ENCODE results near the gene MORF4L2. TPM values are rescaled to one million over a fixed set of nuclear protein-coding genes. Genes with fewer than 3 reads are reported as not detected.

The MORF4L2 gene
- total and polyA plus RNA-seq, 9 donors: 457 to 960 (median 682) TPM

DNA sequence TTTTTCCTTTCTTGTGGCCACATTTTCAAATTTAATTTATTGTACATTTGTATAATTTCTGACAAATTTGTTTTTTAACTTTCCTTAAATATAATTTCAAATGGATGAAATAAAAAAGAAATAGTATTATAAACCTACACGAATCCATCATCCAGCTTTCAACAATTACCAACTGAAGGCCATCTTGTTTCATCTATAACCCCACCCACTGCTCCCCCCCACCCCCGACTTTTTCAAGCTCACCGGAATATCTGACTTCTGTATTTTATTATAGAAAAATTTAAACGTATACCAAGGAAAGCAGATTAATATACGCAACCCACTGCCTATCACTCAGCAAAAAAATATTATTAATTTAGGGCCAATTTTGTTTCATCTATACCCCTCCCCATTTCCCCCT, 1.1 kb downstream of the MORF4L2 start:
- Histone ChIP-seq H3K4me3 (peak overlapping the region; percentile 56), H3K9me3 (no peaks in the 10 kb centered on the region), H3K36me3 (no peaks in the 10 kb centered on the region), H3K27ac (no peak overlapping the region), H3K27me3 (no peaks in the 10 kb centered on the region), H3K4me1 (ENCODE audit: insufficient read depth) (no peaks in the 10 kb centered on the region)
- WGBS, 3 donors: 33 to 39% (median 34%) methylated on average over 5 of the region's 5 CpGs
- intact Hi-C loops (cut with DNase I): loop anchor here (5.0 to 10.0 kb wide), 4 partner anchors 51 to 153 kb away; partner anchors contain the start of gene TCEAL1 (in 1 of the 4)
- TF ChIP-seq CTCF (IDR thresholded peaks at IDR 0.05) (no peak), EP300 (IDR thresholded peaks at IDR 0.05) (no peak), POLR2A (IDR thresholded peaks at IDR 0.05) (no peak)
- no peak for DNase-seq

- Histone ChIP-seq H3K9me3 (no peaks in the 10 kb centered on the region), H3K36me3 (no peaks in the 10 kb centered on the region), H3K4me3 (no peak overlapping the region), H3K27ac (no peak overlapping the region), H3K27me3 (no peaks in the 10 kb centered on the region), H3K4me1 (ENCODE audit: insufficient read depth) (no peaks in the 10 kb centered on the region)
- intact Hi-C loops (cut with DNase I): loop anchor here in 3 of 4 donors (10.0 kb wide), 3 partner anchors 47 to 147 kb away; partner anchors contain the start of gene TCEAL1 (in 1 of the 3)
- no peak for DNase-seq
- TF ChIP-seq CTCF (IDR thresholded peaks at IDR 0.05): no peak
- TF ChIP-seq POLR2A (IDR thresholded peaks at IDR 0.05): no peak
- TF ChIP-seq EP300 (IDR thresholded peaks at IDR 0.05): no peak
- 29 to 37% (median 36%) methylated on average over 2 of the region's 2 CpGs for WGBS, 3 donors
These were observed 5.1 kb downstream of the MORF4L2 start for GRCh38 chrX:103681443-103681842.

DNA sequence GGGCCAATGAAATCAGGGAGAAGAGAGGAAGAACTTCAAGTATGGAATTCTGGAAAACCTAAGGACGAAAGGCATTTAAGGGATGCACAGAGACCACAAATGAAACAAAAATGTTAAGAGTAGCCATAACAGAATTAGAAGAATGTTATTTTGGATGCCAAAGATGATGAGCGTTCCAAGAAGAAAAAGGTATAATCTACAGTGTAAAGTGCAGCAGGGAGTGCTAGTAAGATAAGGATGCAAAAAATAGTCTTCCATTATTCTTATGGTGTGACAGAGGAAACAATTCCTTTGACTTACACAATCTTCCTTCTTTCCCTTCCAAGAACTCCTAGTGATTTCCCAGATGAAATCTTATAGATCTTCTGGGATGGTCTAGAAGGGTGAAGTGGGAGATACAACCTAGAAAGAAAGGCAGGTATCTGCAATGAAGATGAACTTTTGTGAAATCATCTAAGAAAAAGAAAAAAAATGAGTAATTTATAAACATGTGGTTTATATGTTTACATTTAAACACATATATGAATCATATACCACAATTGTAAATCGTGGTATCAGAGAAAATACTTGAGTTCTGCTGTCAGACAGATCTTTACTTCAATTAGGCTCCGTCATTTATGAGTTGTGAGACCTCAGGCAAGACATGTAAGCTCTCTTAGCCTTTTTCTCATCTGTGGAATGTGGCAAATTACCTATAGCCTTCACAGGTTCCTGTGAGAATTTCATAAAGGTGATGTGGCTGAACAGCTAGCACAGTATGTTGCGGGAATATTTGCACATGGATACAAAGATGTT, 8.1 kb downstream of the MORF4L2 start:
- no peaks in the 10 kb centered on the region for H3K36me3 ChIP-seq
- WGBS, 3 donors: 43 to 57% (median 48%) methylated on average over 5 of the region's 5 CpGs
- intact Hi-C loops (cut with DNase I): no loop called here
- no peak overlapping the region for H3K27ac ChIP-seq
- H3K4me3 ChIP-seq: no peak overlapping the region
- no peaks in the 10 kb centered on the region for H3K9me3 ChIP-seq
- DNase-seq: no peak
- H3K27me3 ChIP-seq: no peaks in the 10 kb centered on the region
- H3K4me1 ChIP-seq (ENCODE audit: insufficient read depth): no peaks in the 10 kb centered on the region
- TF ChIP-seq POLR2A (IDR thresholded peaks at IDR 0.05) (no peak), EP300 (IDR thresholded peaks at IDR 0.05) (no peak), CTCF (IDR thresholded peaks at IDR 0.05) (no peak)

GRCh38 chrX:103674531-103675454, 11.7 kb downstream of the MORF4L2 start:
- no peak overlapping the region for H3K27ac ChIP-seq
- no peak for DNase-seq
- H3K4me1 ChIP-seq (ENCODE audit: insufficient read depth): no peaks in the 10 kb centered on the region
- H3K36me3 ChIP-seq: no peaks in the 10 kb centered on the region
- intact Hi-C loops (cut with DNase I): no loop called here
- 39 to 52% (median 44%) methylated on average over 8 of the region's 8 CpGs for WGBS, 3 donors
- no peak overlapping the region for H3K4me3 ChIP-seq
- H3K9me3 ChIP-seq: no peaks in the 10 kb centered on the region
- H3K27me3 ChIP-seq: no peaks in the 10 kb centered on the region
- TF ChIP-seq EP300 (IDR thresholded peaks at IDR 0.05): no peak
- TF ChIP-seq CTCF (IDR thresholded peaks at IDR 0.05): no peak
- TF ChIP-seq POLR2A (IDR thresholded peaks at IDR 0.05): no peak
